ENCODE results near the gene ELL2. TPM values are rescaled to one million over a fixed set of nuclear protein-coding genes. Genes with fewer than 3 reads are reported as not detected.

The ELL2 gene
- total and polyA plus RNA-seq, 7 donors = 16.2 to 59.8 (median 36.9) TPM

GRCh38 chr5:95969651-95970358 is 8.2 kb upstream of the ELL2 start:
- no peak for TF ChIP-seq CTCF (IDR thresholded peaks at IDR 0.05)
- no peak overlapping the region for H3K27ac ChIP-seq
- no peaks in the 10 kb centered on the region for H3K36me3 ChIP-seq (ENCODE audit: insufficient read depth in 1 of 2, low read depth in 1 of 2)
- H3K4me3 ChIP-seq = no peak overlapping the region
- H3K27me3 ChIP-seq (ENCODE audit: insufficient read depth in 3 of 3, low read length in 2 of 3) = no peaks in the 10 kb centered on the region
- intact Hi-C loops (cut with DNase I) = loop anchor here in 1 of 2 donors (10.0 kb wide), 1 partner anchor 105 kb away; no protein-coding TSS in a partner anchor
- no peaks in the 10 kb centered on the region for H3K4me1 ChIP-seq
- WGBS, 3 donors = 95 to 96% (median 96%) methylated on average over 5 of the region's 5 CpGs
- no peak for ATAC-seq
- no peak for DNase-seq
- no peaks in the 10 kb centered on the region for H3K9me3 ChIP-seq

GRCh38 chr5:95969055-95969454 is 7.4 kb upstream of the ELL2 start:
- DNase-seq (no peak), ATAC-seq (no peak)
- H3K4me3 ChIP-seq = no peak overlapping the region
- no peaks in the 10 kb centered on the region for H3K27me3 ChIP-seq (ENCODE audit: insufficient read depth in 3 of 3, low read length in 2 of 3)
- intact Hi-C loops (cut with DNase I) = loop anchor here in 1 of 2 donors (10.0 kb wide), 1 partner anchor 106 kb away; no protein-coding TSS in a partner anchor
- H3K27ac ChIP-seq = no peak overlapping the region
- TF ChIP-seq CTCF (IDR thresholded peaks at IDR 0.05) = no peak
- H3K36me3 ChIP-seq (ENCODE audit: insufficient read depth in 1 of 2, low read depth in 1 of 2) = no peaks in the 10 kb centered on the region
- WGBS, 3 donors = 93 to 95% (median 94%) methylated on average over 5 of the region's 5 CpGs
- H3K4me1 ChIP-seq = no peaks in the 10 kb centered on the region
- no peaks in the 10 kb centered on the region for H3K9me3 ChIP-seq

GRCh38 chr5:95967236-95967635 is 5.6 kb upstream of the ELL2 start:
- 95 to 100% (median 97%) methylated on average over 1 of the region's 1 CpG for WGBS, 3 donors
- H3K4me1 ChIP-seq = no peaks in the 10 kb centered on the region
- no peaks in the 10 kb centered on the region for H3K36me3 ChIP-seq (ENCODE audit: insufficient read depth in 1 of 2, low read depth in 1 of 2)
- H3K27me3 ChIP-seq (ENCODE audit: insufficient read depth in 3 of 3, low read length in 2 of 3) = no peaks in the 10 kb centered on the region
- DNase-seq (no peak), ATAC-seq (no peak)
- TF ChIP-seq CTCF (IDR thresholded peaks at IDR 0.05) = no peak
- H3K4me3 ChIP-seq = no peak overlapping the region
- H3K27ac ChIP-seq = no peak overlapping the region
- intact Hi-C loops (cut with DNase I) = loop anchor here in 1 of 2 donors (10.0 kb wide), 1 partner anchor 108 kb away; no protein-coding TSS in a partner anchor
- no peaks in the 10 kb centered on the region for H3K9me3 ChIP-seq

GRCh38 chr5:95966005-95966404 is 4.4 kb upstream of the ELL2 start:
- no peak for TF ChIP-seq CTCF (IDR thresholded peaks at IDR 0.05)
- Histone ChIP-seq H3K27ac (no peak overlapping the region), H3K9me3 (no peaks in the 10 kb centered on the region), H3K27me3 (ENCODE audit: insufficient read depth in 3 of 3, low read length in 2 of 3) (no peaks in the 10 kb centered on the region), H3K4me3 (no peak overlapping the region), H3K36me3 (ENCODE audit: insufficient read depth in 1 of 2, low read depth in 1 of 2) (no peaks in the 10 kb centered on the region), H3K4me1 (no peaks in the 10 kb centered on the region)
- WGBS, 3 donors = 81 to 91% (median 85%) methylated on average over 2 of the region's 2 CpGs
- intact Hi-C loops (cut with DNase I) = loop anchor here in 1 of 2 donors (10.0 kb wide), 1 partner anchor 109 kb away; no protein-coding TSS in a partner anchor
- DNase-seq (no peak), ATAC-seq (no peak)

All from psoas muscle (tissue), 8 donors.